HG02938 (cell line): ENCODE data around the gene FEN1.

Source experiments
- ATAC-seq: cut with Tn5 transposase; IDR thresholded peaks from one replicate; pipeline ENCODE4 v1.9.1; 2021; ENCODE audit warnings: mild to moderate bottlenecking, moderate library complexity; ENCODE audit not compliant: unreplicated experiment

Gene FEN1, protein sequence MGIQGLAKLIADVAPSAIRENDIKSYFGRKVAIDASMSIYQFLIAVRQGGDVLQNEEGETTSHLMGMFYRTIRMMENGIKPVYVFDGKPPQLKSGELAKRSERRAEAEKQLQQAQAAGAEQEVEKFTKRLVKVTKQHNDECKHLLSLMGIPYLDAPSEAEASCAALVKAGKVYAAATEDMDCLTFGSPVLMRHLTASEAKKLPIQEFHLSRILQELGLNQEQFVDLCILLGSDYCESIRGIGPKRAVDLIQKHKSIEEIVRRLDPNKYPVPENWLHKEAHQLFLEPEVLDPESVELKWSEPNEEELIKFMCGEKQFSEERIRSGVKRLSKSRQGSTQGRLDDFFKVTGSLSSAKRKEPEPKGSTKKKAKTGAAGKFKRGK

GRCh38 chr11:61792310-61793082 lies at the start of gene FEN1, which contains the start of gene TMEM258:
FEN1 (plus strand) TSS chr11:61792911; CDS start chr11:61795362, 2,451 bp downstream.
TMEM258 (minus strand) TSS chr11:61792599; CDS start chr11:61792558, 41 bp downstream.
- ATAC-seq: peak; percentile 75

GRCh38 chr11:61743486-61744095 lies 49.1 kb upstream of the FEN1 start:
- ATAC-seq: no peak

- ATAC-seq: no peak
Observed at GRCh38 chr11:61744181-61744580, 48.5 kb upstream of the FEN1 start.

DNA sequence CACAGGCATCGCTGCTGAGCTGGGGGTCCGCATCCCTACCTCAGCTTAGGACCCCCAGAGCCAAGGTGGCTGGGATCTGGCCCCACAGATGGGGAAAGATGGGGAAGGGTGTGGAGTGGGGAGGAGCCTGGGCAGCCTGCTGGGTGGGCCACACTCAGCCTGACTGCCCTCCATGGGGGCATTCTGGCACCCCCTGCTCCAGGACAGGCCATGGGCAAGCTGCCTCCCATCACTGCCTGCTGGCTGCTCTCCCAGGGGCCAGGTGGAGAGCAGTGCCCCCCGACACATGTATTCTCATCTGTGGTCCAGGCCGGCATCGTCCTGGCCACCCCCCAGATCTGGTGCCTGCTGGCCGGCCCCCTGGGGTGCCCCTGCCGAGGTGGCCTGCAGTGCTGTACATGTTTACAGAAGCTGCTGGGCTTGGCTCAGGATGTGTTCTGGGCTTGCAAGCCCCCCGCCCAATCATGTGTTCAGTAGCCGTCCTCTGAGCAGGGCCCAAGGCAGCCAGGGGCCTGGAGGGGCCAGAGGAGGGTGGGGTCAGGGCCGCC lies 48.0 kb upstream of the FEN1 start:
- ATAC-seq: no peak

GRCh38 chr11:61745781-61746441 lies 46.8 kb upstream of the FEN1 start:
- no peak for ATAC-seq

DNA sequence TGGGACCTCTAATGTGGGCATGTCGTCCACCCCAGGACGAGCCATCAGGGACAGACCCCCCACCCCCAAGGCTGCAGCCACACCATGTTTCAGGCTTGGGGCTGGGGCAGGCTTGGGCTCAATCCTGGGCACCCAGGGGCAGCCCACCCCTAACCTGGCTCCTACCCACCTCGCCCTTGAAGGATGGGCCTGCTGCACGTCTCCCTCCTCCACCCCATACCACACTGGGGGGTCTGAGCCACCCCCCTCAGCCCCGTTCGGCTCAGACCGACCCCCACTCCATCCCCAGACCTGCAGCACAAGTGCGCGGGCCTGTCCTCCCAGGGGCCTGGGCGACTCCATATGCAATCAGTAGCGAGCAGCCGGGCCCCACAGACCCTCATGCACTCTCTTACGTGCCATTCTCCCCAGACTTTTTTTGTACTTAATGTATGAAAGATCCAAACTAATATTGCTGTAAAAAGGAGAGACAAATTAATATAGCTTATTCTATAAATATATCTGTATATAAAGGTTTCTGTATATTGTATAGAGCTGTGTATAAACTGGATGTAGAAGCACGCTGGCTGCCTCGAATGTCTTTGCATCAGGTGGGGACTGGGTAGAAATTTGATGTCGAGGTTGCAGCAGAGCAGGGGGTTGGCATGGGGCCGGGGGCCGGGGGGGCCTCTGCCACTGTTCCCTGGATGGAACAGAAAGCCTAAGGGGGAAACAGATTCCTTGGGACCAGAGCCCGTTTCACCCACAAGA lies 46.1 kb upstream of the FEN1 start:
- ATAC-seq: no peak

DNA sequence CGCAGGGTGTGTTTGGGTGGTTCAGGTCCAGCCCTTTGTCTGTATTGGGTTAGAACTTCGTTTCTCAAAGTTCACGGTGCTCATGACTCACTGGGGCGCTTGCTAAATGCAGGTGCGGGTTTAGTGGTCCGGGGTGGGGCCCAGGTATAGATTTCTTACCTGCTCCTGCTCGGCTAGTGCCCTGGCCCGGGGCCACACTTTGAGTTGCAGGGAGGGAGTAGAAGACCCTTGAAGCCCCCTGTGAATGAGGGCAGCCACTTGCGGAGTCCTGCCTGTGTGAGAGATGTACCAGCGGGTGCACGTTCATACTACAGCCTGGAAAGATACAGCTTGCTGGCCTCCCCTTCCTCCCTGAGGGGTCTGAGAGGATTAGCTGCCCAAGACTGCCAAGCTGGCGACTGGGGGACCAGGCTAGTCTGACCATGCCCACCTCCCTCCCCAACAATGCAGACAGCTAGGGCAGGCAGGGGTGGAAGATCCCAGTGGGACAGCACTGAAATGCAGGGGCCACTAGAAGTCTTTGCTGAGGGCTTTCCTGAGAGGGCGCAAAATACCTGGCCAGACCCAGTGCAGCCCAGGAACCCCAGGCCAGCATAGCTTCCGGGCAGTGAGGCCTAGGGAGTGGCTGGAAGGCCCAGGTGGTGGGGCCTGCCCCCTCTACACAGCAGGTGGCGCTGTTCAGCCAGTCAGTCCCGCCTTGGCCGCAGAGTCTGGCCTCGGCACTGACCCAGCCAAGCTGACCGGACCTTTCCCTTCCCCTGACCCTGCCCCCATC lies 45.3 kb upstream of the FEN1 start:
- ATAC-seq: no peak

- no peak for ATAC-seq
Observed at GRCh38 chr11:61747967-61748285, 44.8 kb upstream of the FEN1 start.

DNA sequence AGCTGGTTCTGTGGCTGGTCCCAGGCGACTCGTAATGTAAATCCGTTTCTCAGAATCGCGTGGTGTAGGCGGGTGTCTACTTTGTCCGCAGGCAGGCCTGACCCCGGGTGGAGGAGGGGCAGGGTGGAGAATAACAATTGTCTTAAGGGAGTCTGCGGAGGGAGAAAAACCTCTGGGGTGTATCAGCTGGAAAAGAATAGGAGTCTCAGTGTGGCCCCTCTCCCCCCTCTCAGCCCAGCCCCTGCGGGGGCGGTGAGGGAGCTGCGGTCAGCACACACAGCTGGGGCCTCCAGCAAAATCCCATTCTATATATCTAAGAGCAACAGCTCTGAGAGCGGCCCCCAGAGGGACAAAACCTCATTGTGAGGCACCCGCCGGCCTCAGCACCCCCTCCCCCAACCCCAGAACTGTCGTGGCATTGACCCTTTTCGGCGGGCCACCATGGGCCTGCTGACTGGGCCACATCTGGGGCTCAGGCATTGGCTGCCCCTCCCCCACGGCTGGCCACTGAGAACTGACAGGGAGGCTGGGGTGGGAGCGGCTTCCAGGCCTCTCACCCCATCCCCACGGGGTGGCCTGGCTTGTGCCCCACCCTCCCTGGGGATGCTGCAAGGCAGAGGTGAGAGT lies 43.0 kb upstream of the FEN1 start:
- no peak for ATAC-seq

DNA sequence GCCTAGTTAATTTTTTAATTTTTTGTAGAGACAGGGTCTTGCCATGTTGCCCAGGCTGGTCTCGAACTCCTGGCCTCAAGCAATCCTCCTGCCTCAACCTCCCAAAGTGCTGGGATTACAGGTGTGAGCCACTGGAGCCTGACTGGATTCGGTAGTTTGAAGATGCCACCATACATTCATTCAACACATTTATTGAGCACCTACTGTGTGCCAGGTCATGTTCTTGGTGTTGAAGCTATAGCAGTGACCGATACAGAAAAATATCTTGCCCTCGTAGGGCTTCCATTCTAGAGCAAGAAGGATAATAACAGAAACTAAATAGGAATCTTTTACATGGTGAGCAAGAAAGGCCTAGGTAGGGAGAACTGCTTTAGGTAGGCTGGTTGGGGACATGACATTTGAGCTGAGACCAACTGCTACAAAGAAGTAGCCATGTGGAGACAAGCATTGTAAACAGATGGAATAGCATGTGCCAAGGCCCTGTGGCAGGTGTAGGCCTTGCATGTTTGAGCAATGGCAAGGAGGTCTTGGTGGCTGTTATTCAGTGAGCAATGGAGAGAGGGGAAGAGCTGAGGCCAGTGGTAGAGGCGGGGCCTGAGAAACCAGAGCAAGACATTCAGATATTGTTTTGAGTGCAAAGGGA lies 42.0 kb upstream of the FEN1 start:
- ATAC-seq: no peak

GRCh38 chr11:61751384-61751783 lies 41.3 kb upstream of the FEN1 start:
- ATAC-seq: no peak

- no peak for ATAC-seq
Observed at GRCh38 chr11:61752117-61752924, 40.4 kb upstream of the FEN1 start, which contains the start of gene MYRF. MYRF (plus strand) TSS chr11:61752636; CDS start chr11:61752745, 109 bp downstream.

DNA sequence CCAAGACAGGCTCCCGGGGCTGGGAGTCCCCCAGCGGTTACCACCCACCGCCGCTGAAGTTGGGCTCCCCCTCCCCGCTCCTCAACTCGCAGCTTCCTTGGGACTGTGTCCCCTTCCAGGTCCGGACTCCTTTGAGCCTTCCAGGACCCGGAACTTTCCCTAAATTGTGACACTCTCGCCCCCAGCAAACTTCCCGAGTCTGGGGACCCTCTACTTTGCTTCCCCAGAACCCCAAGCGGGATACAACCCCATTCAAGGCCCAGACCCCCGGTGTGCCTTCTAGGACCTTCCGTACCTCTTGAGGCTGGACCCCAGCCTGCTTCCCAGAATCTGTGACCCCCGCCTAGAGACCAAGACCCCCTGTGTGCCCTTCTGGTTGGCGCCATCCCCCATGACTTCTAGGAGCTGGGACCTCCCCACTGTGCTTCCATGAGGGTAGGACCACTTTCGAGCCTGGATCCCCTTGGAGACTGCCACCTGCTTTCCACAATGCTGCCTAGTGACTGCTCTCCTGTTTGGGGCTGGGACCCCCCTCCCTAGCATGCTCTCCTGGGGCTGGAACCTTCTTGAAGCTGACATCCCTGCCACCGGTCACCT lies 39.7 kb upstream of the FEN1 start:
- ATAC-seq: no peak

DNA sequence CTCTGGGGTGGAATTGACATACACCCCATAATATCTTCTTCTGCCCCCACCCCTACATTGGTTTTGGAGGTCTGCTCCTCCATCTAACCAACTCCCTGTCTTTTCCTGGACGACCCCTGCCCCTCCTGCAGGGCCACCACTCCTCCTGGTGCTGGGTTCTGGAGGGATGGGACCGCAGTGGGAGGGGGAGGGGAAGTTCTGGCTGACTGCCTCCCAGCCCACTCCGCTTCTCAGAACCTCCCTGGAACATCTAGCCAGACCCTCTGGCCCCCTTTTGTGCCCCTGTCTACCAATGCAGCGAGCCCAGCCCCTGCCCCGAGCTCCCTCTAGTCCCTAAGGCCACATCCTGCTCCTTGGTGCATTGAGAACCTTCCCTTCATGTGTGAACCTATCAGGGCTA lies 39.0 kb upstream of the FEN1 start:
- ATAC-seq: no peak

DNA sequence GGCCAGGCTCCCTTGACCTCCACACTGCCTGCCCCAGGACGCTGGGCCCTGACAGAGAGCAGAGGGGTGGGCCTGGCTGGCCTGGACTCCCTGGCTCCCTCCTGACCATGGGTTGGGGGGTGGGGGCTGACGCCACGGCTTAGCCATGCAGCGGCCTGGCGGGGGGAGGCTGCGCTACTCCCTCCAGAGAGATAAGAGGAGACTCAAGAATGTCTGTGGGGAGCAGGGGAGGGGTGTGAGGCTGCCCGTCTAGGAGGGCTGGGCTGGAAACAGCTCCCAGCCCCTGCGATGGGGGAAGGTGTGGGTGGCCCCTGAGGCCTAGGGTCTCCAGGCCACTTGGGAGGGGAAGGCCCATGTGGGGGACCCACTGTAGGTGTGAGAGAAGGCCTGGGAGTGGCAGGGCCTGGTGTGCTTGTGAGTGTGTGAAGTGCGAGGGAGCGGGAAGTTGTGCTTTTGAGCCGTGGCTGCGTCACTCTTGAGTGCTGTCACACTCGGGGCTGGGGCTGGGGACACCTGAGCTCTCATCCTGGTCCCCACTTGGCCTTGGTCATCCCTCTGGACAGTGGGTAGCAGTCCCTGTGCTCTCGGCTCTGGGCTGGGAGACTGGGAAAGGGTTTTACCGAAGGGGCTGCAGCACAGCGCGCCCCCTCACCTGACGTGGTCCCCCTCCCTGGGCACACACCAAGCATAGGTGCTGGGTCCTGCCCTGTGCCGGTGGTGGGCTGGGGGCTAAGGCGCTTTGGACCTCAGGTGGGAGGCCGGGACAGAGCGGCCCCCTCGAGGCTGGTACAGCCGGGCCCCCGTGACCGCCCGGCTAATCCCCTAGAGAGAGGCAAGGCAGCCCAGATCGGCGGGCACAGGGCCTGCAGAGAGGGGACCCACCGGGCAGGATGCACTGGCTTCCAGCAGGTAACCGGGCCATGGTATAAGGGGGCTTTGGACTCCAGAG lies 37.9 kb upstream of the FEN1 start:
- ATAC-seq: no peak

DNA sequence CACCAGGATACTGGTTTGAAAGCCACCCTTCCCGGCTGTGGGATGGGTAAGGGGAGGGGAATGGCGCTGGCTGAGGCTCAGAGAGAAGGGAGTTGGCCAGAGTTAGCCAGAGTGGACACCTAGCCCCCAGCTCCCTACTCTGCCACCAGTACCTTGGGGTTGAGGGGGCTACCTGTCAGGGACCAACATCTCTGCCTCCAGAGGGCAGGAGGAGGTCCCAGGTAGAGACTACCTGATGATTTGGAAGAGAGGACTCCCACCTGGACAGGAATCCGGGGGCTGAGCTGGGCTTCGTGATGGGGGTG lies 36.6 kb upstream of the FEN1 start:
- no peak for ATAC-seq
